EH (cell line): ENCODE measurements around the gene MYH9.
"Not testable (repeated sequence)": the region's sequence is repeated elsewhere in the genome, so short reads cannot be mapped to it uniquely, and the experiment has no call there.

Experiments used
- DNase-seq: peaks from one replicate; pipeline ENCODE4 v3.0.0-alpha.2; 2015; ENCODE audit warnings: low read depth

The MYH9 gene

DNA sequence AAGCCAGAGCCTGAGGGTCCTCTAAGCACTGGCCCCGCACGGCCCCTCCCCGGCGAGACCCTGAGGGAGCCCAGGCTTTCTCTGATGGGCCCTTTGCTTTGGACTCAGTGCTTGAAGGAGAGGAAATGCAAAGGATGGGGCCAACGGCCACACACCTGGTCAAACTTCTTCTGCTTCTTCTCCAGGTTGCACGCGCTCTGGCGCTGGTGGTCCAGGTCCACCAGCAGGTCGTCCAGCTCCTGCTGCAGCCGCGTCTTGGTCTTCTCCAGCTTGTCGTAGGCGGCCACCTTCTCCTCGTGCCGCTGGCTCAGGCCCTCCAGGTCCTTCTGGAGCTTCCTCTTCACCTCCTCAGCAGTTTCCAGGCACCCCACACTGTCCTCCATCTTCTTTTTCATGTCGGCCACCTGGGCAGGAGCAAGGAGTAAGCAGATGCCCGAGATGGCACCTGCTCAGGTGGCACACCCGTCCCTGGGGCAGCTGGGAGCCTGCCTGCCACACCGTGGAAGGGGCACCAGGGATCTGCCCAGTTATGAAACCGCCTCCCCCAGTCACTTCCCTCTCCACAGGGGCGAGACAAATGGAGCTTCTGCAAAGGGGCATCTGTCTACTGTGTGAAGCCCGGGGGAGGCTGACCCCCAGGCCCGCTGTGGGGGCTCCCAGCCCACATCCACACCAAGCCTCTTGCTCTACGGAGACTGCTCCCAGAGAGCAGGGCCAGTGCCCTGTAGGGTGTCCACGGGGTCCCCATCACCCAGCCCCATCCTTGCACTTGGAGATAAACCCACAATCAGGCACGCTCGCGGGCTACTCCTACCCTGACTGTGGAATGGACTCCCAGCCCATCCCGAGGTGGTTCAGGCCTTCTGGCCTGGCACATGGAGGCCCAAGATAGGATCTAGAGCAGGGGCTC lies 95.7 kb downstream of the MYH9 start:
- DNase-seq: no peak

DNA sequence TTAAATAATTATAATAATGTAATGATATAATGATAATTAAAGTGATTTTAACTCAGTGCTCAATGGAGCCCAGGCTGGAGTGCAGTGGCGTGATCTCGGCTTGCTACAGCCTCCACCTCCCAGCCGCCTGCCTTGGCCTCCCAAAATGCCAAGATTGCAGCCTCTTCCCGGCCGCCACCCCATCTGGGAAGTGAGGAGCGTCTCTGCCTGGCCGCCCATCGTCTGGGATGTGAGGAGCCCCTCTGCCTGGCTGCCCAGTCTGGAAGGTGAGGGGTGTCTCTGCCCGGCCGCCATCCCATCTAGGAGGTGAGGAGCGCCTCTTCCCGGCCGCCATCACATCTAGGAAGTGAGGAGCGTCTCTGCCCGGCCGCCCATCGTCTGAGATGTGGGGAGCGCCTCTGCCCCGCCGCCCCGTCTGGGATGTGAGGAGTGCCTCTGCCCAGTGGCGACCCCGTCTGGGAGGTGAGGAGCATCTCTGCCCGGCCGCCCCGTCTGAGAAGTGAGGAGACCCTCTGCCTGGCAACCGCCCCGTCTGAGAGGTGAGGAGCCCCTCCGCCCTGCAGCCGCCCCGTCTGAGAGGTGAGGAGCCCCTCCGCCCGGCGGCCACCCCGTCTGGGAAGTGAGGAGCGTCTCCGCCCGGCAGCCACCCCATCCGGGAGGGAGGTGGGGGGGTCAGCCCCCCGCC lies 97.2 kb downstream of the MYH9 start:
- not testable (repeated sequence) for DNase-seq

DNA sequence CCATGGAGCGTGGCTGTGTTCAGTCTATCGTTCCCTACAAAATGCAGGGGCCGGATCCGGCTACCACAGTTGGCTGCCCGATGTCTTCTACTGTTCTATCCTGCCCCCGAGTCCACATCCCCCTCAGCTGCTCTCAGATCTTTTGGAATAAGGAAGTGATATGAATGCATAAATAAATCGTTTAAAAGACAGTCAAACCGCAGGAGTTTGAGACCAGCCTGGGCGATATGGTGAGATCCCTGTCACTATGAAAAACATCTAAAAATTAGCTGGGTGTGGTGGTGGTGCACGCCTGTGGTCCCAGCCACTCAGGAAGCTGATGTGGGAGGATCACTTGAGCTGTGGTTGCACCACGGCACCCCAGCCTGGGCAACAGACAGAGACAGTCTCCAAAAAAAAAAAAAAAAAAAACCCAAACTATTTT lies 97.8 kb downstream of the MYH9 start:
- not testable (repeated sequence) for DNase-seq

DNA sequence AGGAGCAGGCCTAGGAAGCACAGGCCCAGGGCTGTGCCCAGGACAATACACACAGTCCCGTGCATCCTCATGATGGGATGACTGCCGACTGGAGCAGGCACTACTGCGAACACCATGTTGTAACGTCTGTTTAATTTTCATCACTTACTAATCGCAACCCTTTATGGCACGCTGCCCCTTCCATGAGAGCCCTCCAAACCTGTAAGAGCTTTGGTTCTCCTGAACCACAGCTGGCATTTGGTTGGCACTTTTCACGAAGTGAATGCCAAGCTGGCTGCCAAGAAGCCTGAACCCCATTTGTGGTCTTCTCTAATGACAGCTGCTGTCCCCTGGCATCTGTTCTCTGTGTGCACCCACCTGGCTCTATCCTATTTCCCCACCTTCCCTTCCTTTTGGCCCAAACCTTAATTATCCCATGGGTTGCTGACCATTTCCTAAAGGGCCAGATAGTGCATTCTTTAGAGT lies 98.3 kb downstream of the MYH9 start:
- no peak for DNase-seq

DNA sequence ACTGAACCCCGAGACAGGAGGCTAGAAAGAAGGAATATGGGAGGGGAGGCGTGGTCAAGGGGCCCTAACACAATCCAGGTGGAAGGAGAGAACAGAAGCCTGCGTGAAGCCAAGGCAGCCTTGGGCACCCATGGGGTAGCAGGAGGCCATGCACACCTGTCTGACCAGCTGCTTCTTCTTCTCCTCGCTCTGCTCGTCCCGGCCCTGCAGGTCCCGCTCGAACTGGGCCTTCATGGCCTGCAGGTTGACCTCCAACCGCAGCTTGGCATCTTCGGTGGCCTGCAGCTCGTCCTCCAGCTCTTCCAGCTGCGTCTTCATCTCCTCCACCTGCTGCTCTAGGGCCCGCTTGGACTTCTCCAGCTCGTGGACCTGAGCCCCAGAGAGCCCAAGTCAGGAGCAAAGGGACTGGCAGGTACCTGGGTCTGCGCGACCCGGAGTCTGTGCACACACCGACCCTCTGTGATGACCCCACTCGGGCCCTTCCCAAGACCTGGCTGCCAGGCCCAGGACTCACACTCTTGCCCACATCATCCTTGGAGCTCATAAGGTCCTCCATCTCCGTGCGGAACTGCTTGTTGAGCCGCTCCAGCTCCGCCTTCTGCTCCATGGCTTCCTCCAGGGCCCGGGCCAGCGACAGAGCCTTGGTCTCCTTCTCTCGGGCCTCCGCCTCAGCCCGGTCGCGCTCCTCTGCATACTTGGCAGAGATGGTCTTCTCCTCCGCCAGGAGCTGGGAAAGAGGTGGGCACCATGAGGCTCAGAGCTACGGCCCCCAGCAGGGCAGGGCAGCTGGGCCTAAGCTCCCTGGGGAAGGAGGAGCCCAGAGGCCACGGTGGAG lies 99.0 kb downstream of the MYH9 start:
- DNase-seq: no peak

DNA sequence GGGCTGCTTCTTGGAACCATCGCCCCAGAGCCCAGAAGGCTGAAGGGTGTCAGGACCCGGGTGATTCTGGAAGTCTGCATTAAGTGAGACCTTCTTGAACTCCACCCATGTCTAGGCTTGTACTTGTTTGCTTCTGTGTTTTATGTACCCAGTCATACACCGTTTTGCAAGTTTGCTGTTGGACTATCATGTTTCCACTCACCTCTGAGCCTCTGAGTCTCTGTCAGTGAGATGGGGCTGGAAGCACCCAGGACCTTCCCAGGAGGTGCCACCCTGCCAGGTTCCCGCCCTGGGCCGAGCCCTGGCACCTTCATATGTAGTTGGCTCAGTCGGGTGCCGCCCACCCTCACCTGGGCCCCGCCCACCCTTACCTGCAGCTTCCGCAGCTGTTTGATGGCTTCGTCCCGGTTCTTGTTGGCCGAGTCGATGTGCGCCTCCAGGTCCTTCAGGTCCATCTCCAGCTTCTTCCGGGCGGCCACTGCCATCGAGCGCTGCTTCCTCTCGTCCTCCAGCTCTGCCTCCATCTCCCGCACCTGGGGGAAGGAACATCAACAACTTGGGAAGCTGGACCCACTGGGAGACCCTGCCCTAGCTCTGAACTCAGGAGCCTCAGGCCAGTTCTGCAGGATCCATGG lies 99.8 kb downstream of the MYH9 start:
- no peak for DNase-seq

DNA sequence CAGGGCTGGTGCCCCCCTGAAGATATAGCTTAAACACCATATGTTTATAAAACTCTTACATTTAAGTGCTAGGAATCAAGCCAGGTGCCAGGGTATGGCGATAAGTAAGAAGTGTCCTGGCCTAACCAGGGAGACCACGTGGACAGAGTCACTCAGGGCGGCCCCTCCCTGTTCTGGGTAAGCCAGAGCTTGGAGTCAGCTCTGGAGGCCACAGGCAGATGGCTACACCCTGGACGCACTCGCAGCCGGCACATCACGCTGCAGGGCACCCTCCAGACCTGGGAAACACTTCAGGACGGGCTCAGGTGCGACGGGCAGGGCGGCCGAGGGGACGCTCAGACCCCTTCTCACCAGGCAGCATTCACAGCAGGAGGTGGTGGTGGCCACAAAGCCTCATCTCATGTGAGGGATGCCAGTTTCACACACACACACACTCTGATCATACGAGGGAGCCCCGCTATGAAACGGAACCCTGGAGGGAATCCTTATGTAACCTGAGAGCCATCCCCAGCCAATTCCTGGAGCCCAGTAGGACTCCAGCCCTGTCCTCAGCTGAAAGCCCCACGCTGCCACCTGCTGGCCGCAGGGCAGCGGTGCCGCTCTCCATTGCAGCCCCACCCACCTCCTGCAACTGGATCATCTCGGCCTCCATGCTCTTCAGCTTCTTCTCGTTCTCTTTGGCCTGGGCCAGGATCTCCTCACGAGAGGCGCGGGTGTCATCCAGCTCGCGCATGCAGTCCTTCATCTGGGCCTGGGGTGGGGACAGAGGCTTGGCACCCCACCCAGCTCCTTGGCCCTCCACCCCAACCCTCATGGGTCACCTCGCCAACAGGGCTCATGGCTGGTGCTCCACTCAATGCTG lies 101.4 kb downstream of the MYH9 start:
- peak; percentile 75 for DNase-seq

DNA sequence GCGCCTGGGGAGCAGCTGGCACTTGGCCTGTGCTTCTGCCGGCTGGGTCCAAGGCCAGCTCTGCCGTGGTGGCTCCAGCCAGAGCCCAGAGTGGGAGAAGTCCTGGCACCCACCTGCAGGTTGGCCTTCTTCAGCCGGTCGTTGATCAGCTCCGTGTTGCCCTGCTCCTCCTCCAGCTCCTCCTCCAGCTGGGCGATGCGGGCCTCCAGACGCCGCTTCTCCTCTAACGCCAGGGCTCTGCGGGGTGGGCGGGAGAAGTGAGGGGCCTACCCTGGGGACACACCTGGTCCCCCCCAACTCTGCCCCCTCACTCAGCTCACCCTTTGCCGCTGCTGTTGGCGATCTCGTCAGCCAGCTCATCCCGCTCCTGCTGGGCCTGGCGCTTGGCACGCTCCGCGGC lies 102.2 kb downstream of the MYH9 start:
- no peak for DNase-seq

DNA sequence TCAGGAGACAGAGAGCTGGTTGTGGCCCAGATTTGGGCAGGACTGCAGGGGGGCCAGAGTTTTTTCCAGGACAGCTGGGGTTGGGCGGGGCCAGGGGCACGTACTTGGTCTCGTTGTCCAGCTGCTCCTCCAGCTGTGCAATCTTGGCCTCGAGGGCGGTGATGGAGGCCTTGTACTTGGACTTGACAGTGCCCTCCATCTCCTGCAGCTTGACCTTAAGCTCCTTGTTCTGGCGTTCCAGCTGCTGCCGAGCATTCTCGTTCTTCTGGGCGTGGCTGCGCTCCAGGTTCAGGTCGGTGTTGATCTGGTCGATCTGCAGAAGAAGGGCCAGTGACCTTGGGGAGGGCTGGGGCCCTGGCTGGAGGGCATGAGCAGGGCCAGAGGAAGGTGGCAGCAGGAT lies 102.8 kb downstream of the MYH9 start:
- DNase-seq: no peak

DNA sequence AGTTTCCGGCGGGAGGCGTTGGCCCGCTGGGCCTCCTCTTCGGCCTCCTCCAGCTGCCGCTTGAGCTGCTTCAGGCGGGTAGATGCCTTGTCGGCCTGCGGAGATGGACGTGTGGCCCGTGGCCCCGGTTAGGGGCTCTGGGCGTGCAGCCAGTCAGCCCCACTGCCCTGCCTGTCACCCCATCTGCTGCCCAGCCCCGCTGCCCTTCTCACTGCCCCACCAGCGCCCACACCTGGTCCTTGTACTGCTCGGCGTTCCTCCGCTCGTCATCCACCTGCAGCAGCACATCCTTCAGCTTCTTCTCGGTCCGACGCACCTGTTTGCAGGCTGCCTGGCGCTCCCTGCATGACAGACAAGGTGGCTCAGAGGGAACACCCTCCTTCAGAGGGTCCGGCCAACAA lies 103.6 kb downstream of the MYH9 start:
- no peak for DNase-seq

DNA sequence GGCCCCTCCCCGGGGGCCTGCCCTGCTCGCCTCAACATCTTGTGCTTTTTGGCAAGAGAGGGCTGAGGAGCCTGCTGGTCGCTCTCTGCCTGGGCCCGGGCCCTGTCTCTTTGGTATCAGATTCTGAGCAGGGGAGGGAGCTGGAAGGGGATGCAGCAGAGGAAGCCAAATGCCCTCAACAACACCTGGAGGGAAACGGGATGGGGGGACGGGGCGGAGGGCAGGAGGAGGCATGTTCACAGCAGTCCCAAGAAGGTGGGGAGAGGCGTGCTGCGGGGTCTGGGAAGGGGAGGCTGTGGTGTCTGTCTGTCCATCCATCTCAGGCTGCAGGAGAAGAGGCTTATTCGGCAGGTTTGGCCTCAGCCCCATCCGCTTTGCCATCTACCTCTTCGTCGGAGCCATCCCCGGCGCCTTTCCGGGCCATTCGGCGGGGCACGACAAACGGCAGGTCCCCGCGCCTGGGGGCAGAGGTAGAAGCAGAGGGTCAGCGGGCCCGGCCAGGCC lies 105.4 kb downstream of the MYH9 start:
- DNase-seq: no peak

DNA sequence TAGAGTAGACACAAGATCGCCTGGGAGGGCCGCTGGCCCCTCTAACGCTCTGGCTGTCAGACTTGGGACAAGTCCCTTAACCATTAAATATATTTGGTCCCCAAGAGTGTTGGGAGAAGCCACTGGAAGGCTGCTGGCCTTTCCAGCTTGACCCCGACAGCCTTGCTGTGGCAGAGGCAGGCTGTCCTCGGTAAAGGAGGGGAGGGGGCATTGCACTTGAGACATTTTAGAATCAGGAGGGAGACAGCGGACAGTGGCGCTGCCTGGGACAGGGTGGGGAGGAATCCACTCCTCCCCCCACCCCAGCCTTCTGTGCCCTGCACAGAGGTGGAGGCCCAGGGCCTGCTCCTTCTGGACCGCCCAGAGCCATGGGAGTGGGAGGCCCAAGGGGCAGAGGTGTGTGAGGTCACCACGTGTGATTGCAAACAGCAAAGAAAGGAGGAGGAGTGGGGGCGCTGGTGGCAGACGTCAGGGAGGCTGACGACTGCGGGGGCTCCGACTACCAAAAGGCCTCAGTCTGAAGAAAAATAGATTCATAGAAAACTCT lies 105.9 kb downstream of the MYH9 start:
- DNase-seq: no peak

DNA sequence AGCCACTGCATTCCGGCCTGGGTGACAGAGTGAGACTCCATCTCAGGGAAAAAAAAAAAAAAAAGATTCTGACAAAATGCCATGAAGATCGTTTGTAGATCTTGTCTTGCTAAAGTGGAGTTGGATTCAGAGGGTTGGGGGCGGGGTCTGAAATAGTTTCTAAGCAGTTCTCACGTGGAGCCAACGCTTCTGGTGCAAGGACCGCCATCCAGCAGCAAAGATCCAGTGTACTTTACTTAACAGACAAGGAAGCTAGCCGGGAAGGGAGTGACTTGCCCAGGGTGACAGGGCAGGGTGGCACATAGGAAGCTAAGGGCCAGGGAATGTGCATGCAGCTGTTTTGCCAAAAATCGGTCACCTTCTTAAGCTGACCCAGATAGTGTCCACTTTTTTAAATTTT lies 107.4 kb downstream of the MYH9 start:
- DNase-seq: peak; percentile 49

DNA sequence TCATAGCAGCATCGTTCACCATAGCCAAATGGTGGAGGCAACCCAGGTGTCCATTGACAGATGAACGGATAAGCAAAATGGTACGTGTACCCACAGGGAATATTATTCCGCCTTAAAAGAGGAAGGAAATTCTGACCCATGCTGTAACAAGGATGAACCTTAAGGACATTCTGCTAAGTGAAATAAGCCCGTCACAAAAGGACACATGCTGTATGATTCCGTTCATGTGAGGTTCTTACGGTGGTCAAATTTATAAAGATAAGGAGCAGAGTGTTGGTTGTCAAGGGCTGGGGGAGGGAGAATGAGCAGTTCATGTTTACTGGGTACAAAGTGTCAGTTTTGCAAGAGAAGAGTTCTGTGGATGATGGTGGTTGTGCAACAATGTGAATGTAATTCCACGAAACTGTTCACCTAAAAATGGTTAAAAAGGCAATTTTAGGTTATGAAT lies 108.5 kb downstream of the MYH9 start:
- no peak for DNase-seq

DNA sequence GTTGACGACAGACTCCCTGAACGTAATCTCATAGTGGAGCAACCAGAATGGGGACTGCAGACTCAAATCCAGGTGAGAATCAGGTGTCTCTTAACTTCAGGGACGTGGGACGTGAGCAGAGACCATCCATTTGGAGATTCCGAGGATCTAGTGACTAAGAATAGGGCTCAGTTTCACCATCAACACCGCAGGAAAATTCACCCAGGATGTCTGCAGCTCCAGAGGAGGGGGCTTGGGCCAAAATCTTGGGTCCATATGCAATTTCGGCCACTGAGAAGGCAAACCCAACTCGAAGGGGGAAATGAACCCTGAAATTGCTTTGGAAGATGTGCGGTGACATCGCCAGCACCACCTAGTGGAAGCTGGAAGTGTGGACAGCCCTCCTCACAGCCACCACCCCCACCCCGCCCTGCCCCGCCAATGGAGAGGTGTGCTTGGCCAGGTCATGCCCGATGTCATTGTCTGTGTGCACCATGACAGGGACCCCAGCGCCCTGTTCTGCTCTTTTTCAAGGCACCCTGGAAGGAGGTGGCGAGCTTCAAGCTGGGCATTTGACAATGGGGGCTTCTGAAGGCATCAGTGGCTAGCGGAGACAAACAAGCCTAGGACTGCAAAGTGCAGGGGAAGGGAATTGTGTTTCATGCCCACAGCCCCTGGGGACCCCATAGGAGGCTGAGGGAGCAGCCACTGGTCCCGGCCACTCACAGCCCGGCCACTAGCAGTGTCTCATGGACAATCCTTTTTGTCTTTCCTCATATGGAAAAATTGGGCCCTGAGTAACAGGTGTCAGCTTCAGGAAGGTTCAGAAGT lies 110.1 kb downstream of the MYH9 start:
- peak; percentile 73 for DNase-seq

DNA sequence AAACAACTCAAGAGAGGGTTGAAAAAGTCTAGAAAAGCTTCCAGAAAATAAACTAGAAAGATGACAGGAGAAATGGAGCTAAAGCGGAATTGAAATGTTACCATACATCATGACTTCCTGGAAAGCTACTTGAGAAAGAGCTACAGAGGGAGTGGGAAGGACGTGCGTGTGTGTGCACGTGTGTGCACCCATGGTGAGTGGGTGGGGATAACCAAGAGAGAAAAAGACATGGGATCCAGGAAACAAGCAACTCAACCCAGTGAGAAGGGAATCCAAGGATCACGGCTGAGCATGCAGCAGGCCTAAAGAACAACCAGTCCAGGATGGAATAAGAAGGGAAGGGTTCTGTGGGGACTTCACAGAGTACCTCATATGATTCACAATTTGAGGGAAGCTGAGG lies 113.2 kb downstream of the MYH9 start:
- DNase-seq: peak; percentile 54

DNA sequence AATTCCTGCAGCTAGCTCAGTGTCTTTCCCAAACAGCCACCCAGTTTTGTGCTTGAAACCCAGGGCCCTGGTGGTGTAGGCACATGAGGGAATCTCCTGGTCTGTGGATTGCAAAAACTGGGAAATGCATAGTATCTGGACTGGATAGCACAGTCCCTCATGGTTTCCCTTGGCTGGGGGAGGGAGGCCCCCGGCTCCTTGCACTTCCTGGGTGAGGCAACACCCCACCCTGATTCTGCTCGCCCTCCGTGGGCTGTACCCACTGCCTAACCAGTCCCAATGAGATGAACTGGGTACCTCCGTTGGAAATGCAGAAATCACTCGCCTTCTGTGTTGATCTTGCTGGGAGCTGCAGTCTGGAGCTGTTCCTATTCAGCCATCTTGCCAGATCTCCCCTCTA lies 115.8 kb downstream of the MYH9 start:
- not testable (repeated sequence) for DNase-seq

DNA sequence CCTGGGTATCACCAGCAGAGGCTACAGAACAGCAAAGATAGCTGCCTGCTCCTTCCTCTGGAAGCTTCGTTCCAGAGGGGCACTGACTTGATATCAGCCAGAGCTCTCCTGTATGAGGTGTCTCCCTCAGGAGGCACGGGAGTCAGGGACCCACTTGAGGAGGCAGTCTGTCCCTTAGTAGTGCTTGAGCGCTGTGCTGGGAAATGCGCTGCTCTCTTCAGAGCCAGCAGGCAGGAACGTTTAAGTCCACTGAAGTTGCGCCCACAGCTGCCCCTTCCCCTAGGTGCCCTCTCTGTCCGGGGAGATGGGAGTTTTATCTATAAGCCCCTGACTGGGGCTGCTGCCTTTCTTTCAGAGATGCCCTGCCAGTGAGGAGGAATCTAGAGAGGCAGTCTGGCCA lies 116.5 kb downstream of the MYH9 start:
- not testable (repeated sequence) for DNase-seq

DNA sequence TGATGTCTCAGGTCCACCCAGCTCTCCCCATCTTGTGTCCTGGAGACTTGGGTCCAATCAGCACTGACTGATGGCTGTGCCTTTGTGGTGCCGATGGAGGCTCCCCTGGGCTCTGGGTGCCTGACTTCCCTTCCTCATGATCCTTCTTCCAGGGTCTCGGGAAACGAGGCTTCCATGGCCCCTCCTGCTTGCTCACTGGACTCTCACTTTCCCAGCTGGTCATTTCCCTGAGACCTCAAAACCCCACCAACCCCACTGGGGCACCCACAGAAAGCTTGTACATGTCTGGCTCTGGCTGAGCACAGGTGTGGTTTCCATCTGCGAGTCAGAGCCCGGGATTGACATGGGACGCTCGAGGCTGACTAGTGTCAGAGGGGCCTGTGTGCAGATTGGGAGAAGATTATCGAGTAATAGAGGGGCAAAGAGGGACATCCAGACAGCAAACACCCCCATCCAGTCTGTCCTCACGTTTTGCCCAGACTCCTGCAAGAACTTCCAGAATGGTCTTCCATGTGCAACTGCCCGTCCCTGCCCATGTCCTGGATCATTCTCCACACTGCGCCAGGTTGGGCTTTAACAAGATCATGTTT lies 119.8 kb downstream of the MYH9 start:
- DNase-seq: peak; percentile 8
